ENCODE data around the gene AREL1.

DNA sequence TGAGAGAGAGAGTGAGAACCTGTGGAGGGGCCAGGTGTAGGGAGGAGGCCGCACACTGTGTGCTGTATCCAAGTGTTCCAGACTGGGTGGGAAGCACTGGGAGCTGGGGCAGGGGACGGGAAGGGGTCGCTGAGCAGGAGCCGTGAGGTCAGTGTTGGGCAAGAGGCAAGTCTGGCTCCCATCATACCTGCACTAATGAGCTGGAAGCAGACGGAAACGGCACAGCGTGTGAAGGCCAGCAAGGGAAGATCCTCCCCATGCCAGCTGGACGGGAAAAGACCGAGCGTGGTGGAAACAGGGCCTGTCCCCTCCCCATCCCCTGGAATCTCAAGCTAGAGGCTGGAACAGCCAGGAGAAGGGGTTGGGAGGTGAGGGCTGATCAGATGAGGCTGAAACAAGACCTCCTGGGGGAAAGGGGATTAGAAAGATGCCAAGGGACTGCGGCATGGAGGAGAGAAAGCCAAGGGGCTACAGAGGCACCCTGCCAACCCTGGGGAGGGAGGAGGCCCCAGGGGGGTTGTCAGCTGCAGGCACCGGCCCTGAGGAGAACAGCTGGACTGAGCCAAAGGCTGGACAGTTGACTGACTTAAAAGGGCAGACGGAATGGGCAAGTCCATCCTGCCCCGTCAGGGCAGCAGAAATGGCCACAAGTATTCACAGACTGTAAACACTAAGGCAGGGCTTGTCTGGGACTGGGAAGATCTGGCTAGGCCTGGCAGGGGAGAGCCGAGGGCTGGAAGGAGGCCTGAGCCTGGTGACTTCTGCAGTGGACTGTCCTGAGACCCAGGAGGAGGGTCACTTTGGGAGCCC, 81.8 kb downstream of the AREL1 start:
- TF ChIP-seq, protein P1, sequence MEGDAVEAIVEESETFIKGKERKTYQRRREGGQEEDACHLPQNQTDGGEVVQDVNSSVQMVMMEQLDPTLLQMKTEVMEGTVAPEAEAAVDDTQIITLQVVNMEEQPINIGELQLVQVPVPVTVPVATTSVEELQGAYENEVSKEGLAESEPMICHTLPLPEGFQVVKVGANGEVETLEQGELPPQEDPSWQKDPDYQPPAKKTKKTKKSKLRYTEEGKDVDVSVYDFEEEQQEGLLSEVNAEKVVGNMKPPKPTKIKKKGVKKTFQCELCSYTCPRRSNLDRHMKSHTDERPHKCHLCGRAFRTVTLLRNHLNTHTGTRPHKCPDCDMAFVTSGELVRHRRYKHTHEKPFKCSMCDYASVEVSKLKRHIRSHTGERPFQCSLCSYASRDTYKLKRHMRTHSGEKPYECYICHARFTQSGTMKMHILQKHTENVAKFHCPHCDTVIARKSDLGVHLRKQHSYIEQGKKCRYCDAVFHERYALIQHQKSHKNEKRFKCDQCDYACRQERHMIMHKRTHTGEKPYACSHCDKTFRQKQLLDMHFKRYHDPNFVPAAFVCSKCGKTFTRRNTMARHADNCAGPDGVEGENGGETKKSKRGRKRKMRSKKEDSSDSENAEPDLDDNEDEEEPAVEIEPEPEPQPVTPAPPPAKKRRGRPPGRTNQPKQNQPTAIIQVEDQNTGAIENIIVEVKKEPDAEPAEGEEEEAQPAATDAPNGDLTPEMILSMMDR (IDR thresholded peaks at IDR 0.05): no peak
- no peak for TF ChIP-seq POLR2A (IDR thresholded peaks at IDR 0.05)

Measured in Peyer's patch (tissue), 4 donors.